GM19239 (cell line): ENCODE data around the gene THRAP3.
"Not testable (repeated sequence)": the region's sequence is repeated elsewhere in the genome, so short reads cannot be mapped to it uniquely, and the experiment has no call there.

Source experiments
- DNase-seq: peaks from one replicate; pipeline ENCODE4 v3.0.0; 2011; ENCODE audit warnings: low spot score; ENCODE audit not compliant: insufficient read length
- FAIRE-seq: peaks from 2 replicates; lab custom pipeline; 2011; peaks lifted over from hg19 to GRCh38; lab: Jason Lieb, UNC

The THRAP3 gene

GRCh38 chr1:36223996-36224536 is at the start of gene THRAP3:
TSS of gene THRAP3 (plus strand) at chr1:36224443. CDS start at chr1:36282564, 58,121 bp downstream.
- FAIRE-seq = peak; percentile 96
- peak; percentile 85 for DNase-seq

- FAIRE-seq (no peak), DNase-seq (no peak)
These were observed 49.5 kb upstream of the THRAP3 start for GRCh38 chr1:36174713-36175112.

- peak; percentile 54 for DNase-seq
- no peak for FAIRE-seq
These were observed 48.8 kb upstream of the THRAP3 start for GRCh38 chr1:36175137-36176095.

GRCh38 chr1:36176106-36176949 is 47.9 kb upstream of the THRAP3 start:
- no peak for FAIRE-seq
- no peak for DNase-seq

- no peak for DNase-seq
- no peak for FAIRE-seq
These were observed 46.4 kb upstream of the THRAP3 start for GRCh38 chr1:36177589-36178431.

- DNase-seq = no peak
- FAIRE-seq = no peak
These were observed 45.6 kb upstream of the THRAP3 start for GRCh38 chr1:36178471-36179219.

- no peak for DNase-seq
- FAIRE-seq = no peak
These were observed 45.0 kb upstream of the THRAP3 start for GRCh38 chr1:36179220-36179600.

GRCh38 chr1:36182734-36183133 is 41.5 kb upstream of the THRAP3 start:
- DNase-seq (no peak), FAIRE-seq (no peak)

- FAIRE-seq = no peak
These were observed 40.9 kb upstream of the THRAP3 start for GRCh38 chr1:36183309-36183856.

GRCh38 chr1:36187800-36188593 is 36.2 kb upstream of the THRAP3 start:
- FAIRE-seq = peak; percentile 98
- DNase-seq = peak; percentile 86

More at GRCh38 chr1:36183309-36183856, 40.9 kb upstream of the THRAP3 start:
- DNase-seq = no peak

- not testable (repeated sequence) for FAIRE-seq, DNase-seq
These were observed 27.4 kb upstream of the THRAP3 start for GRCh38 chr1:36196805-36197204.

- FAIRE-seq = no peak
These were observed 25.6 kb upstream of the THRAP3 start for GRCh38 chr1:36198641-36199040.

GRCh38 chr1:36199934-36200741 is 24.1 kb upstream of the THRAP3 start:
- DNase-seq = no peak

More at GRCh38 chr1:36198641-36199040, 25.6 kb upstream of the THRAP3 start:
- no peak for DNase-seq

GRCh38 chr1:36203027-36203553 is 21.2 kb upstream of the THRAP3 start:
- FAIRE-seq (no peak), DNase-seq (no peak)

More at GRCh38 chr1:36199934-36200741, 24.1 kb upstream of the THRAP3 start:
- FAIRE-seq = no peak

GRCh38 chr1:36203554-36204346 is 20.5 kb upstream of the THRAP3 start:
- DNase-seq (no peak), FAIRE-seq (no peak)

- DNase-seq (no peak), FAIRE-seq (no peak)
These were observed 19.8 kb upstream of the THRAP3 start for GRCh38 chr1:36204347-36204909.
